IMR-90 (cell line): Measurements from ENCODE around the gene KLF13. TPM values are rescaled to one million over a fixed set of nuclear protein-coding genes. Genes with fewer than 3 reads are reported as not detected.

ENCODE experiments used
- ATAC-seq: fragments of 200-7000 bp; cut with Tn5 transposase; 2 replicates; pipeline ENCODE4 v1.9.1; 2020; ENCODE audit warnings: low read depth, mild to moderate bottlenecking, moderate library complexity
- BruUV-seq: library from RNA; stranded (reverse); fragments of 400-500 nt; replicated peaks from 2 replicates; lab custom pipeline; 2021; lab: Mats Ljungman, UMichigan
- CTCF ChIA-PET: fragments of 300-600 bp; formaldehyde crosslinking; extraction: SDS; loops from one replicate; lab custom pipeline; 2021; ENCODE audit warnings: antibody characterized with exemption; lab: Yijun Ruan, JAX
- POLR2A ChIA-PET: fragments of 300-600 bp; sonication (Branson Sonifier 250); formaldehyde crosslinking; loops from one replicate; lab custom pipeline; 2022; ENCODE audit warnings: antibody characterized with exemption; ENCODE audit not compliant: unreplicated experiment; lab: Charles Lee
- DNase-seq: peaks from one replicate; pipeline ENCODE4 v3.0.0; 2013
- H2AFZ ChIP-seq: replicated peaks from 2 replicates; pipeline ENCODE3; 2013; ENCODE audit warnings: low read length, mild to moderate bottlenecking; ENCODE audit not compliant: poor library complexity
- H2AK5ac ChIP-seq: 2 replicates; pipeline ENCODE4 v1.6.1; 2013; ENCODE audit warnings: low read depth, low read length, inconsistent platforms
- H2AK9ac ChIP-seq: replicated peaks from 2 replicates; pipeline ENCODE3; 2013; ENCODE audit warnings: mild to moderate bottlenecking, low read depth, low read length, moderate library complexity; ENCODE audit not compliant: poor library complexity
- H2BK120ac ChIP-seq: 2 replicates; pipeline ENCODE4 v1.6.1; 2013; ENCODE audit warnings: low read depth, low read length, inconsistent platforms
- H2BK15ac ChIP-seq: 3 replicates; pipeline ENCODE4 v1.6.1; 2013; ENCODE audit warnings: low read depth, low read length, inconsistent platforms
- H2BK20ac ChIP-seq: 2 replicates; pipeline ENCODE4 v1.6.1; 2013; ENCODE audit warnings: low read depth, mild to moderate bottlenecking, inconsistent platforms, low read length, moderate library complexity
- H2BK5ac ChIP-seq: 2 replicates; pipeline ENCODE4 v1.6.1; 2013; ENCODE audit warnings: mild to moderate bottlenecking, low read depth, low read length, inconsistent platforms; ENCODE audit not compliant: poor library complexity, severe bottlenecking
- H3K14ac ChIP-seq: replicated peaks from 2 replicates; pipeline ENCODE4 v1.6.1; 2013; ENCODE audit warnings: low read depth, low read length, inconsistent platforms
- H3K18ac ChIP-seq: 2 replicates; pipeline ENCODE4 v1.6.1; 2013; ENCODE audit warnings: low read depth, low read length, control low read depth
- H3K23ac ChIP-seq: 2 replicates; pipeline ENCODE4 v1.6.1; 2013; ENCODE audit warnings: low read depth, low read length, inconsistent platforms
- H3K27ac ChIP-seq: 2 replicates; pipeline ENCODE4 v1.5.1; 2013; ENCODE audit warnings: mild to moderate bottlenecking, control low read depth, low read length; ENCODE audit not compliant: insufficient read depth
- H3K27me3 ChIP-seq: 2 replicates; pipeline ENCODE4 v1.6.1; 2013; ENCODE audit warnings: low read length; ENCODE audit not compliant: control insufficient read depth, insufficient read depth
- H3K36me3 ChIP-seq: 2 replicates; pipeline ENCODE4 v1.6.1; 2013; ENCODE audit warnings: low read length, mixed read lengths; ENCODE audit not compliant: control insufficient read depth, insufficient read depth
- H3K4ac ChIP-seq: 2 replicates; pipeline ENCODE4 v1.6.1; 2013; ENCODE audit warnings: low read depth, low read length, inconsistent platforms
- H3K4me1 ChIP-seq: 2 replicates; pipeline ENCODE4 v1.6.1; 2013; ENCODE audit warnings: low read length, mixed read lengths; ENCODE audit not compliant: control insufficient read depth, insufficient read depth
- H3K4me2 ChIP-seq: 2 replicates; pipeline ENCODE4 v1.6.1; 2013; ENCODE audit warnings: low read depth, mild to moderate bottlenecking, control low read depth, low read length, moderate library complexity
- H3K4me3 ChIP-seq: 2 replicates; pipeline ENCODE4 v1.5.1; 2013; ENCODE audit warnings: low read depth, mild to moderate bottlenecking, control low read depth, low read length, moderate library complexity; ENCODE audit not compliant: insufficient read depth
- H3K56ac ChIP-seq: 2 replicates; pipeline ENCODE4 v1.6.1; 2013; ENCODE audit warnings: low read length, inconsistent platforms; ENCODE audit not compliant: insufficient read depth; ENCODE audit errors: extremely low read depth
- H3K79me1 ChIP-seq, 2 experiments: 2 replicates each; pipeline ENCODE4 v1.6.1; 2013; ENCODE audit warnings: low read length in 2 of 2, inconsistent platforms in 1 of 2, low read depth in 1 of 2
- H3K9ac ChIP-seq: 2 replicates; pipeline ENCODE4 v1.6.1; 2013; ENCODE audit warnings: low read depth, low read length, control low read depth
- H3K9me1 ChIP-seq: 2 replicates; pipeline ENCODE4 v1.6.1; 2013; ENCODE audit warnings: low read length, inconsistent platforms; ENCODE audit not compliant: insufficient read depth
- H3K9me3 ChIP-seq: 2 replicates; pipeline ENCODE4 v1.6.1; 2013; ENCODE audit warnings: low read length; ENCODE audit not compliant: control insufficient read depth, insufficient read depth
- H4K20me1 ChIP-seq: 2 replicates; pipeline ENCODE4 v1.6.1; 2013; ENCODE audit warnings: low read length, inconsistent platforms; ENCODE audit not compliant: insufficient read depth
- H4K5ac ChIP-seq: 2 replicates; pipeline ENCODE4 v1.6.1; 2013; ENCODE audit warnings: mild to moderate bottlenecking, low read depth, low read length, control low read depth
- H4K8ac ChIP-seq, 2 experiments: 2 replicates each; pipeline ENCODE4 v1.6.1; 2013; ENCODE audit warnings: low read depth in 2 of 2, low read length in 2 of 2, control low read depth in 1 of 2, inconsistent platforms in 1 of 2
- H4K91ac ChIP-seq: 2 replicates; pipeline ENCODE4 v1.6.1; 2013; ENCODE audit warnings: low read depth, low read length, inconsistent platforms; ENCODE audit not compliant: insufficient read depth
- CHD1 ChIP-seq: IDR thresholded peaks from 2 replicates; pipeline ENCODE4 v1.6.1; 2012; ENCODE audit warnings: low read depth, low read length, improper control_type of control experiment
- FOS ChIP-seq: fragments of 150-350 bp; IDR thresholded peaks from 2 replicates; pipeline ENCODE4 v1.6.1; 2016; ENCODE audit warnings: low read depth, low read length
- MAFK ChIP-seq: IDR thresholded peaks from 2 replicates; pipeline ENCODE4 v1.6.1; 2012; ENCODE audit warnings: low read depth, low read length, improper control_type of control experiment
- NFE2L2 ChIP-seq: fragments of 150-350 bp; IDR thresholded peaks from 2 replicates; pipeline ENCODE4 v1.6.1; 2016; ENCODE audit warnings: low read depth, mild to moderate bottlenecking, low read length
- POLR2A ChIP-seq: IDR thresholded peaks from 2 replicates; pipeline ENCODE4 v1.6.1; 2012; ENCODE audit warnings: mild to moderate bottlenecking, low read depth, low read length
- RCOR1 ChIP-seq: IDR thresholded peaks from 2 replicates; pipeline ENCODE4 v1.6.1; 2012; ENCODE audit warnings: mild to moderate bottlenecking, low read length, improper control_type of control experiment; ENCODE audit not compliant: insufficient replicate concordance
- SMC3 ChIP-seq: fragments of 150-350 bp; IDR thresholded peaks from 2 replicates; pipeline ENCODE4 v1.6.1; 2016; ENCODE audit warnings: low read depth, mild to moderate bottlenecking, antibody characterized with exemption, low read length, moderate library complexity
- WGBS, 2 experiments: methylation state at CpG; one replicate each; pipeline versions ENCODE4 v1.1.5 to v1.1.7; 2013; ENCODE audit warnings: missing lambda C conversion rate in 2 of 2; ENCODE audit not compliant: insufficient read length in 1 of 2; ENCODE audit errors: extremely low coverage in 2 of 2; 5-methylcytosine and 5-hydroxymethylcytosine counted together
- dilution Hi-C: fragments of 300-500 bp; cut with HindIII; formaldehyde crosslinking; loops from one replicate; pipeline ENCODE4 v1.14.3; 2018; ENCODE audit warnings: low sequenced_read_pairs; ENCODE audit not compliant: unreplicated experiment
- in situ Hi-C: fragments of 300-500 bp; cut with MboI; formaldehyde crosslinking; loops from 3 replicates; pipeline ENCODE4 v1.14.3; 2019; ENCODE audit warnings: low sequenced_read_pairs, inconsistent platforms, mixed read lengths
- intact Hi-C: fragments of 100-400 bp; cut with micrococcal nuclease; formaldehyde crosslinking; loops from 2 replicates; pipeline ENCODE4 v1.10.0; 2022
- polyA plus RNA-seq, 3 experiments: library from polyadenylated mRNA; depleted of rRNA; stranded (reverse); fragments of >200 nt; gene quantifications; 2 replicates each; pipeline ENCODE4 v1.2.3, GENCODE V29; 2012; ENCODE audit warnings: low replicate concordance in 1 of 3
- total RNA-seq: library from RNA; depleted of rRNA; stranded (reverse); fragments of >200 nt; gene quantifications from 2 replicates; pipeline ENCODE4 v1.2.3, GENCODE V29; 2012
- TF ChIP-seq, protein P1 (sequence below): conservative IDR thresholded peaks from 2 replicates; pipeline ENCODE4 v1.5.1; 2012; ENCODE audit warnings: mild to moderate bottlenecking, low read depth, low read length, improper control_type of control experiment

The KLF13 gene
- total and polyA plus RNA-seq, 2 of the 4 experiments (the other 2 are of a cell fraction), result 9.5 to 10.6 TPM

DNA sequence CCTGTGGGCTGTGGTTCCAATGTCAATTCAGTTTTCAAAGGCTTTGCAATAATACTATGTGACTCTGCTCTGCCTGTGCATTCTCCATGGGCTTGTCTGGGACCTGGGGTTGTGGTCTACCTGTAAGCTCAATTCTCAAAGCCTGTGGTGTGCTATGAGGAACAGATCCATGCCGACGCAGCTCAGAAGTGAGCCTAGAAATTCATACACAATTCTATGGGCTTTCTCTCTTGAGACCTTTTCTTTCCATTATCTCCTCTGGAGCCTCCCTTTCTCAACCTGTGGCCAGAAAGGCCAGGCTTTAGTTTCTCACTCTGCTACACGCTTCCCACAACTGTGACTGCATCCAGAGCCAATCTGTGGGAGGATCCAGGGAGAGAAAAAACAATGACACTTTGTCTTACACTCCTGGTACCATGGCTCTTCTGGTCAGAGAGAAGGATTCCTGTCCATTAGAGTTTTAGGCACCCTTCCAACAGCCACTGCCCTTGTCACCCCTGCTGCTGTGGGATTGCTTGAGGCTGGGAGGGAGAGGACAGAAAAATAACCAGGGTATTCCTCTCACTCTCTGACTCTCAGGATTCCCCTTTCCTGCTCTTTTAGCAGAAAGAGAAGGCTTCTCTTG, 34.1 kb upstream of the KLF13 start:
- ChIA-PET CTCF (no interaction called here), POLR2A (no interaction called here)
- TF ChIP-seq RCOR1 (no peak), MAFK (no peak), CHD1 (no peak), POLR2A (no peak), NFE2L2 (no peak), SMC3 (no peak), FOS (no peak)
- TF ChIP-seq, protein P1, sequence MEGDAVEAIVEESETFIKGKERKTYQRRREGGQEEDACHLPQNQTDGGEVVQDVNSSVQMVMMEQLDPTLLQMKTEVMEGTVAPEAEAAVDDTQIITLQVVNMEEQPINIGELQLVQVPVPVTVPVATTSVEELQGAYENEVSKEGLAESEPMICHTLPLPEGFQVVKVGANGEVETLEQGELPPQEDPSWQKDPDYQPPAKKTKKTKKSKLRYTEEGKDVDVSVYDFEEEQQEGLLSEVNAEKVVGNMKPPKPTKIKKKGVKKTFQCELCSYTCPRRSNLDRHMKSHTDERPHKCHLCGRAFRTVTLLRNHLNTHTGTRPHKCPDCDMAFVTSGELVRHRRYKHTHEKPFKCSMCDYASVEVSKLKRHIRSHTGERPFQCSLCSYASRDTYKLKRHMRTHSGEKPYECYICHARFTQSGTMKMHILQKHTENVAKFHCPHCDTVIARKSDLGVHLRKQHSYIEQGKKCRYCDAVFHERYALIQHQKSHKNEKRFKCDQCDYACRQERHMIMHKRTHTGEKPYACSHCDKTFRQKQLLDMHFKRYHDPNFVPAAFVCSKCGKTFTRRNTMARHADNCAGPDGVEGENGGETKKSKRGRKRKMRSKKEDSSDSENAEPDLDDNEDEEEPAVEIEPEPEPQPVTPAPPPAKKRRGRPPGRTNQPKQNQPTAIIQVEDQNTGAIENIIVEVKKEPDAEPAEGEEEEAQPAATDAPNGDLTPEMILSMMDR, result no peak
- no peak overlapping the region for H4K91ac ChIP-seq
- H3K27me3 ChIP-seq, result peaks cover 24% of the 10 kb centered on the region
- no peaks in the 10 kb centered on the region for H3K9me1 ChIP-seq
- no peak overlapping the region for H4K8ac ChIP-seq
- H3K36me3 ChIP-seq, result no peaks in the 10 kb centered on the region
- no peak overlapping the region for H3K56ac ChIP-seq
- no peak overlapping the region for H2BK20ac ChIP-seq
- H2BK5ac ChIP-seq, result no peak overlapping the region
- H2BK120ac ChIP-seq, result no peak overlapping the region
- H3K9me3 ChIP-seq, result no peaks in the 10 kb centered on the region
- dilution Hi-C loops (no loop called here), in situ Hi-C loops (no loop called here), intact Hi-C loops (no loop called here)
- H3K79me1 ChIP-seq, result no peaks in the 10 kb centered on the region
- no peak overlapping the region for H3K4me3 ChIP-seq
- DNase-seq, result no peak
- H4K20me1 ChIP-seq, result no peaks in the 10 kb centered on the region
- no peak overlapping the region for H4K5ac ChIP-seq
- H3K27ac ChIP-seq, result no peak overlapping the region
- no peak overlapping the region for H3K4me2 ChIP-seq
- BruUV-seq, result no TSS peak
- no peak overlapping the region for H2AK5ac ChIP-seq
- H2AK9ac ChIP-seq, result no peak overlapping the region
- H2BK15ac ChIP-seq, result no peak overlapping the region
- no peak overlapping the region for H3K14ac ChIP-seq
- H3K23ac ChIP-seq, result no peak overlapping the region
- no peak for ATAC-seq
- no peak overlapping the region for H3K18ac ChIP-seq
- H3K9ac ChIP-seq, result no peak overlapping the region
- H3K4me1 ChIP-seq, result no peaks in the 10 kb centered on the region; the same call in 1 of the 2 replicates
- whole genome bisulfite sequencing, 2 experiments, result no CpG with 5 or more reads among the region's 3 CpGs
- H2AFZ ChIP-seq, result no peak overlapping the region
- no peak overlapping the region for H3K4ac ChIP-seq
